ENCODE data around the gene PLEKHG7. TPM values are rescaled to one million over a fixed set of nuclear protein-coding genes. Genes with fewer than 3 reads are reported as not detected.

PLEKHG7 gene
- total RNA-seq, 4 donors from 2014 or later, result 2.5 to 8.6 (median 4.3) TPM

- H3K27ac ChIP-seq, result no peak overlapping the region
- no peak for DNase-seq
- no peak for TF ChIP-seq POLR2AphosphoS5 (IDR thresholded peaks at IDR 0.05)
- TF ChIP-seq EP300 (IDR thresholded peaks at IDR 0.05; ENCODE audit: low read depth), result no peak
- no peak for TF ChIP-seq CTCF (IDR thresholded peaks at IDR 0.05)
- TF ChIP-seq POLR2A (IDR thresholded peaks at IDR 0.05), result no peak
- no peaks in the 10 kb centered on the region for H3K4me1 ChIP-seq
- intact Hi-C loops (cut with DNase I; ENCODE audit: low total_unique reads) (no loop called here), in situ Hi-C loops (cut with MboI; ENCODE audit: low pct_ligation_motif_present in 1 of 4, low pct_unique_long_range_greater_than_20kb in 1 of 4, low sequenced_read_pairs in 3 of 4) (no loop called here)
- no peaks in the 10 kb centered on the region for H3K9me3 ChIP-seq
- 64 to 77% methylated on average over 2 to 3 of the region's 3 CpGs for WGBS, 2 donors (ENCODE audit: low coverage in 1 of 2)
- H3K27me3 ChIP-seq, result no peaks in the 10 kb centered on the region
- no peak overlapping the region for H3K4me3 ChIP-seq
- no peaks in the 10 kb centered on the region for H3K36me3 ChIP-seq
Measured at GRCh38 chr12:92756898-92757596, 54.3 kb downstream of the PLEKHG7 start.

- Histone ChIP-seq H3K4me1 (no peaks in the 10 kb centered on the region), H3K27me3 (no peaks in the 10 kb centered on the region), H3K27ac (no peak overlapping the region), H3K9me3 (no peaks in the 10 kb centered on the region), H3K36me3 (no peaks in the 10 kb centered on the region), H3K4me3 (no peak overlapping the region)
- WGBS, 2 donors (ENCODE audit: low coverage in 1 of 2), result 75 to 85% methylated on average over 5 of the region's 5 CpGs
- no peak for TF ChIP-seq POLR2AphosphoS5 (IDR thresholded peaks at IDR 0.05)
- no peak for TF ChIP-seq POLR2A (IDR thresholded peaks at IDR 0.05)
- TF ChIP-seq EP300 (IDR thresholded peaks at IDR 0.05; ENCODE audit: low read depth), result no peak
- TF ChIP-seq CTCF (IDR thresholded peaks at IDR 0.05), result no peak
- intact Hi-C loops (cut with DNase I; ENCODE audit: low total_unique reads), result no loop called here
- in situ Hi-C loops (cut with MboI; ENCODE audit: low pct_ligation_motif_present in 1 of 4, low pct_unique_long_range_greater_than_20kb in 1 of 4, low sequenced_read_pairs in 3 of 4), result no loop called here
- DNase-seq, result no peak
Measured at GRCh38 chr12:92757597-92758121, 54.9 kb downstream of the PLEKHG7 start.

GRCh38 chr12:92759634-92760268 is 57.0 kb downstream of the PLEKHG7 start:
- Histone ChIP-seq H3K4me3 (no peak overlapping the region), H3K9me3 (no peaks in the 10 kb centered on the region), H3K27me3 (no peaks in the 10 kb centered on the region), H3K36me3 (no peaks in the 10 kb centered on the region), H3K27ac (no peak overlapping the region), H3K4me1 (no peaks in the 10 kb centered on the region)
- in situ Hi-C loops (cut with MboI; ENCODE audit: low pct_ligation_motif_present in 1 of 4, low pct_unique_long_range_greater_than_20kb in 1 of 4, low sequenced_read_pairs in 3 of 4), result no loop called here
- DNase-seq, result no peak
- intact Hi-C loops (cut with DNase I; ENCODE audit: low total_unique reads), result no loop called here
- 93 to 100% methylated on average over 3 of the region's 3 CpGs for WGBS, 2 donors (ENCODE audit: low coverage in 1 of 2)
- no peak for TF ChIP-seq CTCF (IDR thresholded peaks at IDR 0.05)
- no peak for TF ChIP-seq POLR2AphosphoS5 (IDR thresholded peaks at IDR 0.05)
- TF ChIP-seq EP300 (IDR thresholded peaks at IDR 0.05; ENCODE audit: low read depth), result no peak
- no peak for TF ChIP-seq POLR2A (IDR thresholded peaks at IDR 0.05)

GRCh38 chr12:92762773-92763172 is 60.0 kb downstream of the PLEKHG7 start:
- H3K27me3 ChIP-seq, result no peaks in the 10 kb centered on the region
- DNase-seq, result no peak
- 86 to 88% methylated on average over 5 of the region's 5 CpGs for WGBS, 2 donors (ENCODE audit: low coverage in 1 of 2)
- no peaks in the 10 kb centered on the region for H3K36me3 ChIP-seq
- in situ Hi-C loops (cut with MboI; ENCODE audit: low pct_ligation_motif_present in 1 of 4, low pct_unique_long_range_greater_than_20kb in 1 of 4, low sequenced_read_pairs in 3 of 4), result no loop called here
- TF ChIP-seq POLR2A (IDR thresholded peaks at IDR 0.05), result no peak
- TF ChIP-seq EP300 (IDR thresholded peaks at IDR 0.05; ENCODE audit: low read depth), result no peak
- no peak for TF ChIP-seq CTCF (IDR thresholded peaks at IDR 0.05)
- TF ChIP-seq POLR2AphosphoS5 (IDR thresholded peaks at IDR 0.05), result no peak
- H3K4me3 ChIP-seq, result no peak overlapping the region
- H3K4me1 ChIP-seq, result no peaks in the 10 kb centered on the region
- H3K27ac ChIP-seq, result no peak overlapping the region
- intact Hi-C loops (cut with DNase I; ENCODE audit: low total_unique reads), result no loop called here
- no peaks in the 10 kb centered on the region for H3K9me3 ChIP-seq

Measured in transverse colon (tissue), 4 donors.